Activated CD4-positive, alpha-beta T cell treated with anti-CD3 and anti-CD28 coated beads for 36 hours (primary cell): ENCODE results near the gene NOL4L. TPM values are rescaled to one million over a fixed set of nuclear protein-coding genes. Genes with fewer than 3 reads are reported as not detected.

ENCODE experiments used
- ATAC-seq: fragments of 200-7000 bp; cut with Tn5 transposase; one replicate; pipeline ENCODE4 v1.10.0; 2021; ENCODE audit warnings: mild to moderate bottlenecking, moderate library complexity
- CTCF ChIA-PET: fragments of 350-600 bp; sonication (Branson Sonifier 250); formaldehyde crosslinking; loops from one replicate; lab custom pipeline; 2021; ENCODE audit warnings: antibody characterized with exemption; lab: Charles Lee
- POLR2A ChIA-PET: fragments of 350-600 bp; sonication (Branson Sonifier 250); formaldehyde crosslinking; loops from one replicate; lab custom pipeline; 2021; ENCODE audit warnings: antibody characterized with exemption, inconsistent platforms; lab: Charles Lee
- DNase-seq: peaks from one replicate; pipeline ENCODE4 v3.0.0-alpha.2; 2020
- H3K27ac Mint-ChIP-seq: one replicate; pipeline ENCODE4 v1.8.0; 2021; ENCODE audit warnings: mixed read lengths
- H3K27me3 Mint-ChIP-seq: one replicate; pipeline ENCODE4 v1.8.0; 2021; ENCODE audit warnings: mixed read lengths
- H3K36me3 Mint-ChIP-seq: one replicate; pipeline ENCODE4 v1.8.0; 2021; ENCODE audit warnings: low read depth, mixed read lengths
- H3K4me1 Mint-ChIP-seq: one replicate; pipeline ENCODE4 v1.8.0; 2021; ENCODE audit warnings: mixed read lengths
- H3K4me3 Mint-ChIP-seq: one replicate; pipeline ENCODE4 v1.8.0; 2021; ENCODE audit warnings: mild to moderate bottlenecking, moderate library complexity, mixed read lengths
- H3K9me3 Mint-ChIP-seq: one replicate; pipeline ENCODE4 v1.8.0; 2021; ENCODE audit warnings: low read depth, mixed read lengths
- intact Hi-C, 2 experiments: fragments of 100-400 bp; cut with DNase I in 1 of 2; cut with micrococcal nuclease in 1 of 2; formaldehyde crosslinking; loops; one replicate each; pipeline versions ENCODE4 v1.14.2 to v1.15.1; 2022 to 2024; cut with DNase I, micrococcal nuclease
- total RNA-seq, 2 experiments: library from RNA; stranded (reverse); gene quantifications; one replicate each; pipeline ENCODE4 v1.2.3, GENCODE V29; 2021

NOL4L gene
- total RNA-seq, 2 experiments from 2014 or later, result 17.3 to 22.0 TPM

GRCh38 chr20:32485770-32486478 lies 99.2 kb downstream of the NOL4L start:
- intact Hi-C loops, result loop anchor here (1.0 to 10.0 kb wide), 5 partner anchors 50 to 281 kb away; partner anchors contain the start of genes ASXL1 (in 2 of the 2), PLAGL2 (in 1 of the 2) and POFUT1 (in 1 of the 2)
- DNase-seq, result no peak
- Mint-ChIP-seq H3K9me3 (peaks cover 7% of the 10 kb centered on the region), H3K27me3 (no peaks in the 10 kb centered on the region), H3K4me3 (no peak overlapping the region), H3K4me1 (peaks cover 29% of the 10 kb centered on the region), H3K27ac (peak overlapping the region; percentile 91), H3K36me3 (peaks cover 11% of the 10 kb centered on the region)
- ChIA-PET CTCF (interaction anchor here (0.7 to 1.7 kb wide), 16 partner anchors 10 to 330 kb away, joined by 3 to 8 read pairs (median 3); no protein-coding TSS in a partner anchor), POLR2A (no interaction called here)
- ATAC-seq, result no peak

- CTCF ChIA-PET, result interaction anchor here (0.6 to 1.7 kb wide), 15 partner anchors 10 to 330 kb away, joined by 3 to 8 read pairs (median 3); no protein-coding TSS in a partner anchor
- POLR2A ChIA-PET, result interaction anchor here (0.6 kb wide), 1 partner anchor 120 kb away, joined by 3 read pairs; no protein-coding TSS in a partner anchor
- Mint-ChIP-seq H3K9me3 (peaks cover 7% of the 10 kb centered on the region), H3K36me3 (peaks cover 9% of the 10 kb centered on the region), H3K27ac (peak overlapping the region; percentile 91), H3K27me3 (no peaks in the 10 kb centered on the region), H3K4me1 (peaks cover 34% of the 10 kb centered on the region), H3K4me3 (peak overlapping the region; percentile 80)
- ATAC-seq (peak; percentile 85), DNase-seq (peak; percentile 90)
- intact Hi-C loops, result loop anchor here (1.0 to 10.0 kb wide), 5 partner anchors 51 to 280 kb away; partner anchors contain the start of genes ASXL1 (in 2 of the 2), PLAGL2 (in 1 of the 2) and POFUT1 (in 1 of the 2)
Observed at GRCh38 chr20:32484958-32485769, 100.0 kb downstream of the NOL4L start.

GRCh38 chr20:32484225-32484957 lies 100.7 kb downstream of the NOL4L start:
- no peak for ATAC-seq
- peak; percentile 53 for DNase-seq
- intact Hi-C loops, result loop anchor here (2.0 to 10.0 kb wide), 2 partner anchors 232 to 280 kb away; partner anchors contain the start of genes PLAGL2 (in 1 of the 2) and POFUT1 (in 1 of the 2)
- H3K4me3 Mint-ChIP-seq, result peak overlapping the region; percentile 80
- H3K27me3 Mint-ChIP-seq, result no peaks in the 10 kb centered on the region
- H3K36me3 Mint-ChIP-seq, result peaks cover 9% of the 10 kb centered on the region
- peaks cover 7% of the 10 kb centered on the region for H3K9me3 Mint-ChIP-seq
- ChIA-PET POLR2A (no interaction called here), CTCF (interaction anchor here (0.6 to 1.7 kb wide), 5 partner anchors 9 to 170 kb away, joined by 3 to 8 read pairs (median 3); no protein-coding TSS in a partner anchor)
- peak overlapping the region; percentile 51 for H3K27ac Mint-ChIP-seq
- H3K4me1 Mint-ChIP-seq, result peaks cover 38% of the 10 kb centered on the region

GRCh38 chr20:32483351-32484224 lies 101.5 kb downstream of the NOL4L start:
- H3K27me3 Mint-ChIP-seq, result no peaks in the 10 kb centered on the region
- intact Hi-C loops, result loop anchor here (1.0 to 10.0 kb wide), 3 partner anchors 231 to 279 kb away; partner anchors contain the start of genes PLAGL2 (in 2 of the 2) and POFUT1 (in 2 of the 2)
- ChIA-PET POLR2A (no interaction called here), CTCF (interaction anchor here (0.6 kb wide), 1 partner anchor 67 kb away, joined by 3 read pairs; no protein-coding TSS in a partner anchor)
- H3K4me1 Mint-ChIP-seq, result peaks cover 41% of the 10 kb centered on the region
- H3K36me3 Mint-ChIP-seq, result peaks cover 7% of the 10 kb centered on the region
- H3K9me3 Mint-ChIP-seq, result peaks cover 5% of the 10 kb centered on the region
- peak overlapping the region; percentile 51 for H3K27ac Mint-ChIP-seq
- DNase-seq (peak; percentile 81), ATAC-seq (peak; percentile 11)
- peak overlapping the region; percentile 80 for H3K4me3 Mint-ChIP-seq

- peak; percentile 57 for DNase-seq
- peaks cover 45% of the 10 kb centered on the region for H3K4me1 Mint-ChIP-seq
- H3K4me3 Mint-ChIP-seq, result peak overlapping the region; percentile 80
- ChIA-PET CTCF (interaction anchor here (1.4 kb wide), 1 partner anchor 24 kb away, joined by 3 read pairs; no protein-coding TSS in a partner anchor), POLR2A (no interaction called here)
- no peaks in the 10 kb centered on the region for H3K27me3 Mint-ChIP-seq
- peaks cover 2% of the 10 kb centered on the region for H3K9me3 Mint-ChIP-seq
- H3K36me3 Mint-ChIP-seq, result peaks cover 3% of the 10 kb centered on the region
- peak; percentile 20 for ATAC-seq
- H3K27ac Mint-ChIP-seq, result no peak overlapping the region
- intact Hi-C loops, result loop anchor here (1.0 to 10.0 kb wide), 2 partner anchors 275 to 278 kb away; partner anchors contain the start of genes PLAGL2 (in 2 of the 2) and POFUT1 (in 2 of the 2)
Observed at GRCh38 chr20:32482442-32483261, 102.5 kb downstream of the NOL4L start.

- Mint-ChIP-seq H3K4me1 (peaks cover 48% of the 10 kb centered on the region), H3K27ac (no peak overlapping the region), H3K36me3 (no peaks in the 10 kb centered on the region), H3K27me3 (no peaks in the 10 kb centered on the region), H3K9me3 (no peaks in the 10 kb centered on the region), H3K4me3 (peak overlapping the region; percentile 80)
- ATAC-seq, result no peak
- no peak for DNase-seq
- intact Hi-C loops, result loop anchor here in 1 of 2 experiments (10.0 kb wide), 1 partner anchor 277 kb away; the partner anchor contains the start of genes PLAGL2 and POFUT1
- POLR2A ChIA-PET, result no interaction called here
- CTCF ChIA-PET, result interaction anchor here (1.4 kb wide), 1 partner anchor 25 kb away, joined by 3 read pairs; no protein-coding TSS in a partner anchor
Observed at GRCh38 chr20:32482143-32482441, 103.0 kb downstream of the NOL4L start.

GRCh38 chr20:32481311-32482142 lies 103.6 kb downstream of the NOL4L start:
- Mint-ChIP-seq H3K27me3 (no peaks in the 10 kb centered on the region), H3K36me3 (no peaks in the 10 kb centered on the region), H3K4me1 (peaks cover 51% of the 10 kb centered on the region), H3K9me3 (no peaks in the 10 kb centered on the region), H3K4me3 (peak overlapping the region; percentile 80), H3K27ac (no peak overlapping the region)
- ChIA-PET POLR2A (no interaction called here), CTCF (interaction anchor here (0.9 to 1.4 kb wide), 4 partner anchors 19 to 41 kb away, joined by 3 to 4 read pairs (median 4); no protein-coding TSS in a partner anchor)
- intact Hi-C loops, result loop anchor here in 1 of 2 experiments (10.0 kb wide), 1 partner anchor 277 kb away; the partner anchor contains the start of genes PLAGL2 and POFUT1
- no peak for DNase-seq
- no peak for ATAC-seq

- H3K36me3 Mint-ChIP-seq, result no peaks in the 10 kb centered on the region
- H3K4me1 Mint-ChIP-seq, result peaks cover 52% of the 10 kb centered on the region
- ChIA-PET POLR2A (no interaction called here), CTCF (interaction anchor here (0.9 to 1.4 kb wide), 4 partner anchors 20 to 40 kb away, joined by 3 to 4 read pairs (median 4); no protein-coding TSS in a partner anchor)
- no peaks in the 10 kb centered on the region for H3K27me3 Mint-ChIP-seq
- ATAC-seq (no peak), DNase-seq (no peak)
- H3K9me3 Mint-ChIP-seq, result no peaks in the 10 kb centered on the region
- no peak overlapping the region for H3K4me3 Mint-ChIP-seq
- H3K27ac Mint-ChIP-seq, result peak overlapping the region; percentile 1
- intact Hi-C loops, result loop anchor here in 1 of 2 experiments (10.0 kb wide), 1 partner anchor 276 kb away; the partner anchor contains the start of genes PLAGL2 and POFUT1
Observed at GRCh38 chr20:32480371-32481241, 104.5 kb downstream of the NOL4L start.
